ENCODE measurements around the gene SUN1. TPM values are rescaled to one million over a fixed set of nuclear protein-coding genes. Genes with fewer than 3 reads are reported as not detected.

Gene SUN1
- polyA plus RNA-seq, 10 donors, result 148 to 229 (median 179) TPM

- peak; percentile 96 to 99 (median 97) for DNase-seq
Observed at GRCh38 chr7:876077-876971, 44.0 kb downstream of the SUN1 start, which contains the start of gene GET4. GET4 (plus strand) TSS chr7:876554; CDS start chr7:876646, 92 bp downstream.

- no peak for DNase-seq
Observed at GRCh38 chr7:876972-877311, 44.7 kb downstream of the SUN1 start.

- no peak for DNase-seq
Observed at GRCh38 chr7:877312-878232, 45.3 kb downstream of the SUN1 start.

GRCh38 chr7:879093-879492 lies 46.8 kb downstream of the SUN1 start:
- DNase-seq, result no peak

- no peak for DNase-seq
Observed at GRCh38 chr7:879706-880105, 47.4 kb downstream of the SUN1 start.

GRCh38 chr7:880450-880849 lies 48.2 kb downstream of the SUN1 start:
- DNase-seq, result peak in 1 of 3 donors; percentile 40

GRCh38 chr7:881441-882234 lies 49.4 kb downstream of the SUN1 start:
- DNase-seq, result no peak

GRCh38 chr7:882336-883035 lies 50.2 kb downstream of the SUN1 start:
- DNase-seq, result no peak

- no peak for DNase-seq
Observed at GRCh38 chr7:883055-884021, 51.1 kb downstream of the SUN1 start.

- no peak for DNase-seq
Observed at GRCh38 chr7:884191-885003, 52.1 kb downstream of the SUN1 start.

GRCh38 chr7:885261-885892 lies 53.1 kb downstream of the SUN1 start:
- no peak for DNase-seq

GRCh38 chr7:885893-886625 lies 53.8 kb downstream of the SUN1 start:
- no peak for DNase-seq

GRCh38 chr7:886626-887487 lies 54.6 kb downstream of the SUN1 start:
- DNase-seq, result no peak

- DNase-seq, result no peak
Observed at GRCh38 chr7:887488-887820, 55.2 kb downstream of the SUN1 start.

GRCh38 chr7:888081-889024 lies 56.1 kb downstream of the SUN1 start:
- DNase-seq, result no peak

GRCh38 chr7:889025-889390 lies 56.7 kb downstream of the SUN1 start:
- DNase-seq, result no peak

Measured in muscle of back (tissue), 11 donors.